HG03095 (cell line): ENCODE measurements around the gene SHISAL1.
"Not testable (repeated sequence)": the region's sequence is repeated elsewhere in the genome, so short reads cannot be mapped to it uniquely, and the experiment has no call there.

Experiments used
- ATAC-seq: cut with Tn5 transposase; IDR thresholded peaks from one replicate; pipeline ENCODE4 v1.9.1; 2021; ENCODE audit warnings: moderate library complexity; ENCODE audit not compliant: unreplicated experiment

SHISAL1 gene

GRCh38 chr22:44305455-44305854 lies 7.3 kb downstream of the SHISAL1 start:
- no peak for ATAC-seq

DNA sequence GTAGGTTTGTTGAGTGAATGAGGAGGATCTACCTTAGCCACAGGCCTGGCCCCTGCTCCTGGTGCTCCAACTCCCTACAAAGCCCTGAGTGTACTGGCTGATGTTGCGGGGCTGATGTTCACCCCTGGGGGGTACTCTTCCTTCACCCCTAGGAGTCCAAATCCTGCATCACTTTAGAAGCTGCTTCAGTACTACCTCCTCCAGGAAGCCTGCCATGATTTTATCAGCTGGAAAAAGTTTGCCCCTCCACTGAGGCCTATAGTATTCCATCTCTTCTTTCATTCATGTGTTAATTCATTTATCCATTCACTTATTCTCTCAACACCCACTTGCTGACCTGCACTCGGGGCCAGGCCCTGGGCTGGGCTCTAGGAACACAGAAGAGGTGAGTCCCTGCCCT lies 7.8 kb downstream of the SHISAL1 start:
- ATAC-seq: no peak

GRCh38 chr22:44304354-44304753 lies 8.4 kb downstream of the SHISAL1 start:
- ATAC-seq: no peak

- not testable (repeated sequence) for ATAC-seq
Measured at GRCh38 chr22:44302363-44302762, 10.4 kb downstream of the SHISAL1 start.

GRCh38 chr22:44301039-44301438 lies 11.7 kb downstream of the SHISAL1 start:
- ATAC-seq: no peak

DNA sequence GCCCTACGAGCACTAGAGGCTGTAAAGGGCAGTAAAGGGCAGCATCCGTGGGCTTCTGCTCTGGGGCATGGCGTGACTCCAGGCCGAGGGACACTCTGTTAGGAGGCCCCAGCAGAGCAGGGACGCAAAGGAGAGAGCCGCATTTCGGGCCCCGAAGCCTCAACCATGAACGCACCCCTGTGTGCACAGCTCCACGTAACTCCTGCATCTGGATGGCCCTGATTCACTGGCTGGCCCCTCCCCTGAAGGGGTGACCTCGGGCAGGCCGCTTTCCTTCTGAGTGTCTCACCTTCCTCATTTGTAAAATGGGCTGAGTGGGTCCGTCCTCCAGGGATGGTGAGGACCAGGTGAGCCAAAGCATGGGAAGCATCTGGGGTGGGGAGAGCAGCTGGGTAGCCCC lies 13.6 kb downstream of the SHISAL1 start:
- no peak for ATAC-seq

- ATAC-seq: no peak
Measured at GRCh38 chr22:44298406-44299091, 14.2 kb downstream of the SHISAL1 start.

DNA sequence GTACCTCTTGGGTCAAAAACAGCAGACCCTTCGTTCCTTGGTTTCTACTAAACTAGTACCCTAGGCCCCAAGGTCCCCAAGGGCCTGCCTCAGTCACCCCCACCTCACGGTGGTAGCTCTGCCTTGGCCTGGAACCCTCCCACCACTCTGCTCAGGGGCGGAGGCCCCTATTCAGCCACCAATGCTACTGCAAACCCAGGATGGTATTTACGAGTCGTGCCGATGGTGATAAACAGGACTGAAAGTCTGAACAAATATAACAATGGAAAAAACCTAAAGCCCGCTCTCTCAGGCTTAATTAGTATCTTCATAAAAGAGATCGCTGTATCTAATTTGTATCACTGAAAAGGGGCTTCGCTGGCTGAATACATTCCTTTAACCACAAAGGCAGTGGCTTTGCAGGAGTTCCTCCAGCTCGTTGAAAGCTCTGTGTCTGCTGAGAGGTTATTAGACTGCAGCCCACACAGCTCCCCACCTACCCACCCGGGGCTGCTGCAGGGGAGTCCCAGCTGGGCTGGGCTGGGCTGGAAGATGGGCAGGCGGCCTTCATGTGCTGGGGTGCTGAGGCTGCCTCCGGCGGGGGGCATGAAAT lies 15.2 kb downstream of the SHISAL1 start:
- ATAC-seq: no peak

DNA sequence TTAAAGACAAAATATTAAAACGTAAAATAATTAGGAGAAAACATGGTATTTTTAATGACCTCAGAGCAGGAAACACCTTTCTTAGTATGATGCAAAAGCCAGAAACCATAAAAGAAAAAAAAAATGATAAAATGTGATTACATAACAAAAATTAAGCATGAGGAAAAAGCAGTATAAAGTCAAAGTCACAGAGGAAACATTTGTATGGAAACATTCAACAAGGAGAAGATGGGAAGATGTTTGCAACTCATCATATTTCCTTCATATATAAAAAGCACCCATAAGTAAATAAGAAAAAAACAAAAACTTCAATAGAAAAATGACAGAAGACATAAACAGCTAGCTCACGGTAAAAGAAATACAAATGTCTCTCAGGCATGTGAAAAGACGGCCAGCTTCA lies 17.3 kb downstream of the SHISAL1 start:
- no peak for ATAC-seq

GRCh38 chr22:44293876-44294275 lies 18.9 kb downstream of the SHISAL1 start:
- no peak for ATAC-seq

- no peak for ATAC-seq
Measured at GRCh38 chr22:44293034-44293433, 19.7 kb downstream of the SHISAL1 start.

GRCh38 chr22:44292521-44292920 lies 20.2 kb downstream of the SHISAL1 start:
- ATAC-seq: no peak

DNA sequence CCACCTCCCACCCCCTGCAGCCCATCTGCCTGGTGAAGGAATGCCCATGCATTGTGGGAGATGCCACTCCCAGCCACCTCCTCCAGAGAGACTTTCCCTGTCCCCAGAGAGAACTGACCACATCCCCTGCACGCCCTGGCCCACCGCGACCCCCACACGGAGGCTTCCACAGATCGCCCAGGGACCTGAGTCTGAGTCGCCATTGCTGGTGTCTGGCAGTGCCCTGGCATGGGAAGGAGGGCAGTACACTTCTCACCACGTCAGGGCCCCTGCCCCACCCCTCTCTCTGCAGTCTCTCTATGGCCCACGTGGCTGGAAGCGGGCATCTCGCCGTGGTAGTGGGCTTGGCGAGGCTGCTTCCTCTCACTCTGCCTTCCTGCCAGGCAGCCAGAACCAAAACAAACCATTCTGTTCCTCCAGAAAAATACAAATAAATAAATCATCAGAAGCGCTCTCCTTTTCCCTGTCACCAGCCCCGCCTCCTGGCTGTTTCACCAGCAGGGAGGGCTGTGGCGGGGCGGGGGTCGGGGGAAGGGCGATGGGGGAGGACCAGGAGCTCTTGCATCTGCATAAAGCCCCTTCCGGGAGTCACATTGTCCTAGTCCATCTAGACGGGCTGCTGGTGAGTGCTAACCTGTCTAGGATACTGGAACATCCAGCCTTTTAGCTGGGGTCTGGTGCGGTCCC lies 20.9 kb downstream of the SHISAL1 start:
- ATAC-seq: no peak

- no peak for ATAC-seq
Measured at GRCh38 chr22:44291265-44291664, 21.5 kb downstream of the SHISAL1 start.

GRCh38 chr22:44289414-44290171 lies 23.2 kb downstream of the SHISAL1 start:
- ATAC-seq: no peak

DNA sequence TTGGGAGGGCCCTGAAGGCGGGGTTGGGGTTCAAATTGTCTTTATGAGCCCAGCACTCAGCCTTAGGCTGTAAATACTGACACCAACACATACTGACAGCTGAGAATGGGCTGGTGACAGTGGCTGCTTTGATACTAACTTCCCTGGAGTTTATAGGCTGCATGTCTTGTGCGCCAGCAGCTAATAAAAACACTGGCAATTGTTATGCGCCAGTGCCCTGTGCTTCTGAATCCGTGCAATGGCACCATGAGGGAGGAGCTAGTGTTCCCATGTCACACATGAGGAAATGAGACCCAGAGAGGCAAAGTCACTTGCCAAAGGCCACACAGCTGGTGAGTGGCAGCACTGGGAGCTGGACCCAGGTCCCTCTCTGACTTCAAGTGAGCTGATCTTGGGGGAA lies 23.8 kb downstream of the SHISAL1 start:
- no peak for ATAC-seq

DNA sequence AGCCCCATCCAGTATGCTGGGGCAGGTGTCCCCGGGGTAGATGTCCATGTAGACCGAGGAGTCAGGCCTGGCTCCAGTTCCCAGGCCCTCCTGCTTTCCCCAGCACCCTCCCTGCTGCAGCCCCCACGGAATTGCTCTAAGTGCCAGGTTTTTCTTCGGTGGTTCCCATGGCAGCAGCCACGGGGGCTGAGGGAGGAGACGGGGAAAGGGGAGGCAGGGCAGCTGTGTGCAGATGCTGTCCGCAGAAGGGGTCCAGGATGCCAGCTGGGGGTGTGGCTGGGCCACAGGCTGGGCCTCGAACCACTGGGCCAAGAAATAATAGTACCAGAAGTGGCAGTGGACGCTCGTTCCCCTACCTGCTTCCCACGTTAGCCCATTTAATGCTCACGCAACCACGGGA lies 25.0 kb downstream of the SHISAL1 start:
- ATAC-seq: no peak

GRCh38 chr22:44287121-44287693 lies 25.5 kb downstream of the SHISAL1 start:
- no peak for ATAC-seq

DNA sequence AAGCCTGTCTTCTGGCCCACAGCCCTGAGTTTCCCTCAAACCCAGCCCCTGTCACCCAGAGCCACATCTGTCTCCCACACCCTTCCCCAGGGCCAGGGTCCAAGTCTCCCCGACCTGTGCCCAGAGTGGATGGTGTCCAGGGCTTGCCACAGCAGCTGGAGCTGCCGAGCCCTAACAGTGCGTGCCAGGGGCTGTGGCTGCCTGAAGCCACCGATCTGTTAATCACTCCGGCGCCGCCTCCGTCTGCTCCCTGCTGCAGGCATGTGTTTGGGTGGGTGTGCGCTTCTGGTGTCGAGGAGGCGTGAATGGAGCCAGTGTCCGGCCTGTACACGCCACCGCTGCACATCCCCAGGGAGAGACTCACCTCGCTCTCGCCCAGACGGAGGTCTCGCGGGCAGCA lies 26.1 kb downstream of the SHISAL1 start:
- ATAC-seq: no peak

DNA sequence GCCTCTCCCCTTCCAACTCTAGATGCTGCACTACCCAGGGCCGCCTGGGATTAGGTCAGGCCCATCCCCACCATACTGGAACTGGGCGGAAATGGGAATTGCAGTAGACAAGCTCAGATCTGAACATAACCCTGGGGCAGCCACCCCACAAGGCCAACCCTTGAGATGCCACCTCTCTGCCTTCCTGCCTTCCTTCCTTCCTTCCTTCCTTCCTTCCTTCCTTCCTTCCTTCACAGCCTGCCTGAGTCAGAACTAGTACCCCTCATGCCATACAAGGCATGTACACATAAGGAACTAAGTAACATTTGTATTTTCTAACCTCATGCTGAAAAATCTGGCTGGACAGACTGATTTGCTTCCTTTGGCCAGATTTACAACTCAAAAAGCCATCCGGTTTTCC lies 28.0 kb downstream of the SHISAL1 start:
- ATAC-seq: no peak
